ENCODE results near the gene TMEM255B.
"Not testable (repeated sequence)": the region's sequence is repeated elsewhere in the genome, so short reads cannot be mapped to it uniquely, and the experiment has no call there.

DNA sequence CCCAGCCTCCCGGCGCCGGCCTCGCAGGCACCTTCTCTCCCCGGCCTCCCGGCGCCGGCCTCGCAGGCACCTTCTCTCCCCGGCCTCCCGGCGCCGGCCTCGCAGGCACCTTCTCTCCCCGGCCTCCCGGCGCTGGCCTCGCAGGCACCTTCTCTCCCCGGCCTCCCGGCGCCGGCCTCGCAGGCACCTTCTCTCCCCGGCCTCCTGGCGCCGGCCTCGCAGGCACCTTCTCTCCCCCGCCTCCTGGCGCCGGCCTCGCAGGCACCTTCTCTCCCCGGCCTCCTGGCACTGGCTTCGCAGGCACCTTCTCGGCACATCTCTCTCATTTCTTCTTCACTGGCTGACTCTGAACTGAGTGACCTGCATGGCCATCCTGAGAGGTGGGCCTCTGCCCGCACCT is 67.4 kb downstream of the TMEM255B start:
- TF ChIP-seq, protein P1, sequence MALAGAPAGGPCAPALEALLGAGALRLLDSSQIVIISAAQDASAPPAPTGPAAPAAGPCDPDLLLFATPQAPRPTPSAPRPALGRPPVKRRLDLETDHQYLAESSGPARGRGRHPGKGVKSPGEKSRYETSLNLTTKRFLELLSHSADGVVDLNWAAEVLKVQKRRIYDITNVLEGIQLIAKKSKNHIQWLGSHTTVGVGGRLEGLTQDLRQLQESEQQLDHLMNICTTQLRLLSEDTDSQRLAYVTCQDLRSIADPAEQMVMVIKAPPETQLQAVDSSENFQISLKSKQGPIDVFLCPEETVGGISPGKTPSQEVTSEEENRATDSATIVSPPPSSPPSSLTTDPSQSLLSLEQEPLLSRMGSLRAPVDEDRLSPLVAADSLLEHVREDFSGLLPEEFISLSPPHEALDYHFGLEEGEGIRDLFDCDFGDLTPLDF (CRISPR knock-in tag; IDR thresholded peaks at IDR 0.05), result not testable (repeated sequence)
- TF ChIP-seq POLR2A (conservative IDR thresholded peaks at IDR 0.05); IRF2 (CRISPR knock-in tag; IDR thresholded peaks at IDR 0.05): not testable (repeated sequence)
